ENCODE measurements around the gene RAN.
"Not testable (repeated sequence)": the region's sequence is repeated elsewhere in the genome, so short reads cannot be mapped to it uniquely, and the experiment has no call there.

Gene RAN

GRCh38 chr12:130862771-130863170 is 9.1 kb upstream of the RAN start:
- not testable (repeated sequence) for DNase-seq; H3K4me3 ChIP-seq (ENCODE audit: control insufficient read depth in 1 of 7, extremely low read depth in 1 of 7, insufficient read depth in 4 of 7, low read depth in 2 of 7, low read length in 6 of 7); H3K36me3 ChIP-seq (ENCODE audit: control insufficient read depth in 4 of 4, insufficient read depth in 4 of 4, low read length in 3 of 4); H3K27ac ChIP-seq (ENCODE audit: insufficient read depth in 1 of 2, low read depth in 1 of 2, low read length in 2 of 2, poor library complexity in 1 of 2, severe bottlenecking in 2 of 2); H3K27me3 ChIP-seq (replicated peaks in 2 of 5; ENCODE audit: control insufficient read depth in 4 of 5, insufficient read depth in 5 of 5, low read length in 4 of 5); H3K4me1 ChIP-seq (ENCODE audit: control extremely low read depth in 1 of 4, control insufficient read depth in 4 of 4, insufficient read depth in 4 of 4, low read length in 3 of 4); H3K9me3 ChIP-seq (ENCODE audit: control extremely low read depth in 1 of 5, control insufficient read depth in 4 of 5, insufficient read depth in 2 of 5, low read depth in 1 of 5, low read length in 4 of 5)
- CTCF ChIA-PET = interaction anchor here (0.9 kb wide), 1 partner anchor 54 kb away, joined by 3 read pairs; no protein-coding TSS in a partner anchor
- POLR2A ChIA-PET = interaction anchor here (0.6 kb wide), 1 partner anchor 104 kb away, joined by 3 read pairs; no protein-coding TSS in a partner anchor
- 93% methylated on average over 5 of the region's 8 CpGs for WGBS (ENCODE audit: insufficient coverage)

- 97% methylated on average over 3 of the region's 5 CpGs for WGBS (ENCODE audit: insufficient coverage)
- Histone ChIP-seq H3K36me3 (ENCODE audit: control insufficient read depth in 4 of 4, insufficient read depth in 4 of 4, low read length in 3 of 4) (no peaks in the 10 kb centered on the region), H3K4me1 (ENCODE audit: control extremely low read depth in 1 of 4, control insufficient read depth in 4 of 4, insufficient read depth in 4 of 4, low read length in 3 of 4) (no peaks in the 10 kb centered on the region), H3K27me3 (replicated peaks in 2 of 5; ENCODE audit: control insufficient read depth in 4 of 5, insufficient read depth in 5 of 5, low read length in 4 of 5) (no peaks in the 10 kb centered on the region), H3K9me3 (ENCODE audit: control extremely low read depth in 1 of 5, control insufficient read depth in 4 of 5, insufficient read depth in 2 of 5, low read depth in 1 of 5, low read length in 4 of 5) (peaks cover 0 to 2% (median 0%) of the 10 kb centered on the region in 5 experiments), H3K27ac (ENCODE audit: insufficient read depth in 1 of 2, low read depth in 1 of 2, low read length in 2 of 2, poor library complexity in 1 of 2, severe bottlenecking in 2 of 2) (no peak overlapping the region), H3K4me3 (ENCODE audit: control insufficient read depth in 1 of 7, extremely low read depth in 1 of 7, insufficient read depth in 4 of 7, low read depth in 2 of 7, low read length in 6 of 7) (no peak overlapping the region)
- CTCF ChIA-PET = no interaction called here
- POLR2A ChIA-PET = interaction anchor here (0.6 kb wide), 1 partner anchor 104 kb away, joined by 3 read pairs; no protein-coding TSS in a partner anchor
- DNase-seq = no peak
Measured at GRCh38 chr12:130863298-130863697, 8.6 kb upstream of the RAN start.

- peaks cover 6 to 19% (median 16%) of the 10 kb centered on the region in 4 experiments for H3K4me1 ChIP-seq (ENCODE audit: control extremely low read depth in 1 of 4, control insufficient read depth in 4 of 4, insufficient read depth in 4 of 4, low read length in 3 of 4)
- no peak overlapping the region for H3K27ac ChIP-seq (ENCODE audit: insufficient read depth in 1 of 2, low read depth in 1 of 2, low read length in 2 of 2, poor library complexity in 1 of 2, severe bottlenecking in 2 of 2)
- H3K27me3 ChIP-seq (replicated peaks in 2 of 5; ENCODE audit: control insufficient read depth in 4 of 5, insufficient read depth in 5 of 5, low read length in 4 of 5) = no peaks in the 10 kb centered on the region
- ChIA-PET CTCF (interaction anchor here (1.5 kb wide), 1 partner anchor 25 kb away, joined by 3 read pairs; no protein-coding TSS in a partner anchor), POLR2A (no interaction called here)
- no peaks in the 10 kb centered on the region for H3K9me3 ChIP-seq (ENCODE audit: control extremely low read depth in 1 of 5, control insufficient read depth in 4 of 5, insufficient read depth in 2 of 5, low read depth in 1 of 5, low read length in 4 of 5)
- 47% methylated on average over 3 of the region's 4 CpGs for WGBS (ENCODE audit: insufficient coverage)
- no peak for DNase-seq
- H3K36me3 ChIP-seq (ENCODE audit: control insufficient read depth in 4 of 4, insufficient read depth in 4 of 4, low read length in 3 of 4) = peaks cover 0 to 9% (median 1%) of the 10 kb centered on the region in 4 experiments
- H3K4me3 ChIP-seq (ENCODE audit: control insufficient read depth in 1 of 7, extremely low read depth in 1 of 7, insufficient read depth in 4 of 7, low read depth in 2 of 7, low read length in 6 of 7) = no peak overlapping the region
Measured at GRCh38 chr12:130868412-130868811, 3.5 kb upstream of the RAN start.

- H3K9me3 ChIP-seq (ENCODE audit: control extremely low read depth in 1 of 5, control insufficient read depth in 4 of 5, insufficient read depth in 2 of 5, low read depth in 1 of 5, low read length in 4 of 5) = no peaks in the 10 kb centered on the region
- H3K27ac ChIP-seq (ENCODE audit: insufficient read depth in 1 of 2, low read depth in 1 of 2, low read length in 2 of 2, poor library complexity in 1 of 2, severe bottlenecking in 2 of 2) = peak overlapping the region in 1 of 2 experiments; percentile 73
- peaks cover 2 to 32% (median 20%) of the 10 kb centered on the region in 4 experiments for H3K36me3 ChIP-seq (ENCODE audit: control insufficient read depth in 4 of 4, insufficient read depth in 4 of 4, low read length in 3 of 4)
- peak overlapping the region in 6 of 7 experiments; percentile 18 to 94 (median 75) for H3K4me3 ChIP-seq (ENCODE audit: control insufficient read depth in 1 of 7, extremely low read depth in 1 of 7, insufficient read depth in 4 of 7, low read depth in 2 of 7, low read length in 6 of 7)
- CTCF ChIA-PET = interaction anchor here (0.7 kb wide), 1 partner anchor 280 kb away, joined by 3 read pairs; no protein-coding TSS in a partner anchor
- DNase-seq = peak; percentile 80 to 87 (median 85)
- no peaks in the 10 kb centered on the region for H3K27me3 ChIP-seq (replicated peaks in 2 of 5; ENCODE audit: control insufficient read depth in 4 of 5, insufficient read depth in 5 of 5, low read length in 4 of 5)
- WGBS (ENCODE audit: insufficient coverage) = 75% methylated on average over 30 of the region's 31 CpGs
- H3K4me1 ChIP-seq (ENCODE audit: control extremely low read depth in 1 of 4, control insufficient read depth in 4 of 4, insufficient read depth in 4 of 4, low read length in 3 of 4) = peaks cover 10 to 34% (median 19%) of the 10 kb centered on the region in 4 experiments
- POLR2A ChIA-PET = no interaction called here
Measured at GRCh38 chr12:130870442-130871285, 1.2 kb upstream of the RAN start.

- CTCF ChIA-PET = no interaction called here
- peaks cover 10 to 34% (median 19%) of the 10 kb centered on the region in 4 experiments for H3K4me1 ChIP-seq (ENCODE audit: control extremely low read depth in 1 of 4, control insufficient read depth in 4 of 4, insufficient read depth in 4 of 4, low read length in 3 of 4)
- H3K27ac ChIP-seq (ENCODE audit: insufficient read depth in 1 of 2, low read depth in 1 of 2, low read length in 2 of 2, poor library complexity in 1 of 2, severe bottlenecking in 2 of 2) = peak overlapping the region; percentile 54 to 85
- DNase-seq = peak; percentile 39 to 67 (median 51)
- H3K27me3 ChIP-seq (replicated peaks in 2 of 5; ENCODE audit: control insufficient read depth in 4 of 5, insufficient read depth in 5 of 5, low read length in 4 of 5) = no peaks in the 10 kb centered on the region
- under 1% methylated on average over 65 of the region's 79 CpGs for WGBS (ENCODE audit: insufficient coverage)
- no peaks in the 10 kb centered on the region for H3K9me3 ChIP-seq (ENCODE audit: control extremely low read depth in 1 of 5, control insufficient read depth in 4 of 5, insufficient read depth in 2 of 5, low read depth in 1 of 5, low read length in 4 of 5)
- H3K4me3 ChIP-seq (ENCODE audit: control insufficient read depth in 1 of 7, extremely low read depth in 1 of 7, insufficient read depth in 4 of 7, low read depth in 2 of 7, low read length in 6 of 7) = peak overlapping the region; percentile 65 to 98 (median 80)
- POLR2A ChIA-PET = interaction anchor here (0.6 kb wide), 1 partner anchor 151 kb away, joined by 3 read pairs; no protein-coding TSS in a partner anchor
- peaks cover 8 to 50% (median 31%) of the 10 kb centered on the region in 4 experiments for H3K36me3 ChIP-seq (ENCODE audit: control insufficient read depth in 4 of 4, insufficient read depth in 4 of 4, low read length in 3 of 4)
Measured at GRCh38 chr12:130872179-130873096, 572 bp downstream of the RAN start.

- ChIA-PET CTCF (interaction anchor here (0.8 kb wide), 1 partner anchor 12 kb away, joined by 3 read pairs; no protein-coding TSS in a partner anchor), POLR2A (interaction anchor here (0.6 kb wide), 1 partner anchor 150 kb away, joined by 3 read pairs; no protein-coding TSS in a partner anchor)
- WGBS (ENCODE audit: insufficient coverage) = 77% methylated on average over 3 of the region's 4 CpGs
- Histone ChIP-seq H3K9me3 (ENCODE audit: control extremely low read depth in 1 of 5, control insufficient read depth in 4 of 5, insufficient read depth in 2 of 5, low read depth in 1 of 5, low read length in 4 of 5) (no peaks in the 10 kb centered on the region), H3K4me1 (ENCODE audit: control extremely low read depth in 1 of 4, control insufficient read depth in 4 of 4, insufficient read depth in 4 of 4, low read length in 3 of 4) (peaks cover 10 to 34% (median 19%) of the 10 kb centered on the region in 4 experiments), H3K27me3 (replicated peaks in 2 of 5; ENCODE audit: control insufficient read depth in 4 of 5, insufficient read depth in 5 of 5, low read length in 4 of 5) (no peaks in the 10 kb centered on the region), H3K36me3 (ENCODE audit: control insufficient read depth in 4 of 4, insufficient read depth in 4 of 4, low read length in 3 of 4) (peaks cover 10 to 55% (median 31%) of the 10 kb centered on the region in 4 experiments), H3K4me3 (ENCODE audit: control insufficient read depth in 1 of 7, extremely low read depth in 1 of 7, insufficient read depth in 4 of 7, low read depth in 2 of 7, low read length in 6 of 7) (peak overlapping the region in 6 of 7 experiments; percentile 72 to 98 (median 84)), H3K27ac (ENCODE audit: insufficient read depth in 1 of 2, low read depth in 1 of 2, low read length in 2 of 2, poor library complexity in 1 of 2, severe bottlenecking in 2 of 2) (peak overlapping the region; percentile 54 to 85)
- DNase-seq = peak in 1 of 3 donors; percentile 17
Measured at GRCh38 chr12:130873106-130873795, 1.4 kb downstream of the RAN start.

Data from common myeloid progenitor, CD34-positive (primary cell).